NCI-H2107 treated with DMSO at 0.1 percent for 48 hours (cell line): Measurements from ENCODE around the gene CDC26.
A peak's percentile ranks its signal among the peaks of the same experiment; 100 is the strongest.

Experiments
- DNase-seq: peaks from one replicate; lab custom pipeline; 2025; ENCODE audit not compliant: unreplicated experiment; lab: John Stamatoyannopoulos, UW

The CDC26 gene

DNA sequence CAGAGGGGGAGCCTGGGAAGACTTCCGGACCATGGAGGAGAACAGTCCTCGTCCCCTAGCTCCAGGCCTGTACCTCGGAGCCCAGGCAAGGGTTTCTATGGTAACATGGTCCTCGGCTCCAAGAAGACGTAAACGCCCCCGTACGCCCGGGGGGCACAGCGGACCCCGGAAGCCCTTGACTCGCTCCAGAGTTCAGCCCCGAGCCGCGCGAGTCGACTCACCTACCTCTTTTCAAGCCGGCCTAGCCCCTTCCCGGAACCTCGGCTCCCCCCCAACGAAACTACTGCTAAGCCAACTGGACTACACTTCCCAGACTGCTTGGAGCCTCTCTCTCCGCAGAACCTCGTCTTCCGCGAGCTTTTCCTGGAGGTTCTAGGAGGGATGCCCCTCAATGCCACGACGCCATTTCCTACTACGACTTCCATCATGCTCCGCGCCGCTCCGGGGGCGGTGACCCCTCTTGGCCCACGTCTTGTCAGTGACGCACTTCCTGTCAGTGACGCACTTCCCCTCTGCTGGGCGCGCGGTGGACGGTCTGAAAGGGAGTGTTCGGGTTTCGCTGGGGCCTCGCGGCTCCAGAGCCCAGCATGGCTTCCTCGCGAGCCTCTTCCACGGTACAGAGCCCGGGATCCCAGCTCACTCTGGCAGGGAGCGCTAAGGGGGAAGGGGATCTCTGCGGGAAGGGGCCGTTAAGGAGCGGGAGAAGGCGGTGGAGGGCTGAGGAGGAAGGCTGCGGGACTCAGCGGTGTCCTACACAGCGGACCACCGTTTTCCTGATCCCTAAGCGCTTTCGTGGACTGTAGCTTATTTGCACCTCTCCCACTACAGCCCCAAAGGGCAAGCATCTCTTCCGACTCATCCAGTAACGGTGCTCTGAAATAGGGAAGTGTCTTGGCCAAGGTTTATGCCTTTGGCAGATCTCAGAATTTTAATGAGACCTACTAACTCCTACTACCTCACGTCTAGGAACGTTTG is at the start of gene CDC26, which contains the start of gene PRPF4:
CDC26 (minus strand) TSS at position 416 of the 975 bp plus-strand sequence. CDS start 3,065 bp downstream, outside the sequence.
PRPF4 (plus strand) TSS at position 502 of the 975 bp plus-strand sequence; CDS start at position 588, 86 bp downstream.
- peak; percentile 96 for DNase-seq

DNA sequence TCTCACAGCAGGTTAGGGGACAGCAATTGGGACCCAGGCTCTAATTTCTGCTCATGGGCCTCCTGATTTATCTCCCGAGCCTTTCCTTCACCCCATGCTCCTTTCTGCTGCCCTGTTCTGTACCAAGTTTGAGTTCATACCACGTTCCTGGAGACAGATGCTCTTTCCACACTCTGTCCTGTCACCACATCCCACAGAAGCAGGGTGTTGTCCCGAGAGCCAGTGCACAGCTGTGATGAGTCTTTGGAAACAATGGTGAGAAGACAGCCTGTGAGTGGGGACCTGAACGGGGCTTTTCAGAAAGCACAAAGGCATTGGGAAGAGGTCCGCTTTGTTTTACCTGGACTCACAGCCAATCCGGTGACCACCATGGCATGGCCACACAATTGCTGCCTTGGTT is 47.3 kb upstream of the CDC26 start:
- DNase-seq: no peak

DNA sequence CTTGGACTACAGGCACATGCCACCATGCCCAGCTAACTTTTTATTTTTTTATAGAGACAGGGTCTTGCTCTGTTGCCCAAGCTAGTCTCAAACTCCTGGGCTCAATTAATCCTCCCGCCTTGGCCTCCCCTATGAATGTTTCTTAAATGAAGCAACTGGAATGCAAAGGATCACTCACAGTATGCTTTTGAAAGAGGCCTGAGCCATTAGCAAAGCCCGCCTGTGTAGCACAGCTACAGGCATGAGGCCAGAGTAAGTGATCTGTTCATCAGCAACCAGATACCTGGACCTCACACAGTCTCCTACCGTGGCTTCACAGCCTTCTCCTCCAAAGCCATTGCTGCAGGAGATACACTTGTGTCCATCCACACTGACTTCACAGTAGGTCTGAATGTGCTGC is 44.7 kb upstream of the CDC26 start:
- no peak for DNase-seq

DNA sequence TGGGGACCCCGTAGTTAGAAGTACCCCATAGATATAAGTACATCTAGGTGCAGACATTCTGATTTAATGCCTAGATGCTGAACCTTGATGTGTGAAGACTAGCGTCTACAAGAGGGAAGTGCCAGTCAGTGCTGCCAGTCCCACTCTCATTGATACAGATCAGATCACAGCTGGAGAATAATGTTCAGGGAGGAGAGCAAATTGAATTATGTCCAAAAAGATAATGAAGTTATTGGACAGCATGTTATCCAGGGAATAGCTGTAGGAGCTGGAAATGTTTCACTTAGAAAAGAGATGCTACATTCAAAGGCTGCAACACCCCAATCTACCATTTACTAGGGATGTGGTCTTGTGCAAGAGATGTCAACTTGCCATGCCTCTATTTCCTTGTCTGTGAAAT is 43.7 kb upstream of the CDC26 start:
- DNase-seq: no peak

DNA sequence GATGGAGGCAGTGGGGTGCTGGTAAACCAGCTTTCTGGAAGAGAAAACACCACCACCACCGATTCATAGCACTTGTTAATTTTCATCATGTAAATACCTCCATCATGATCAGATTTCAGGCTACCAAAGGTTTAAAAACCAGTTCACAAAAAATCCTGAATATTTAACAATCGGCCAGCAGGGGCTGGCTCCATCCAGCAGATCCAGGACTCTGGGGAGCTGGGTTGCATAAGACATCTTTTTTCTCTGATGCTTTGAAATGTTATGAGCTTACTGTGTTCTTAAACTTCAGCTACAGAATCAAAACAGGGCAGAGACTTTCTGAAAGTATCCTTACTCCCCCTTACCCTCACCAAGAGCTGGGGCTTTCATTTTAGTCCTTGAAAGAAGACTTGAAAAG is 42.4 kb upstream of the CDC26 start:
- no peak for DNase-seq

DNA sequence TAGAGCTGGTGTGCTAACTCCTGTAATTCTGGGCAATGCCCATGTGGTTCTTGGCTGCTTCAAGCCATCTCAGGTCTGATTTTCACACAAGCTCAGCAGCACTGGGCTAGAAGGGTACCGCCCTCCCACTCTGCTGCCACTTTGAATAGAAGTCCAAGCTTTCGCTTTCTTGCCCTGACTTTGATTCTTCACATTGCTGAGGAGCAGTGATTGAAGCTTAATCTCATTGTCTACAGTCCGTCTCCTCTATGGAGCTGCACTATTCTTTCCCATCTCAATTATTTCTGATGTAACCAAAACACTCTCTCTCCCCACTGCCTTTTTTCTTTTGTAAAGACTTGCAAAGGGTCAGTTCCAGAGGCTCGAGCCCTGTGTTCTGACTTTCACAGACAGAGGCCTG is 40.7 kb upstream of the CDC26 start:
- DNase-seq: no peak

DNA sequence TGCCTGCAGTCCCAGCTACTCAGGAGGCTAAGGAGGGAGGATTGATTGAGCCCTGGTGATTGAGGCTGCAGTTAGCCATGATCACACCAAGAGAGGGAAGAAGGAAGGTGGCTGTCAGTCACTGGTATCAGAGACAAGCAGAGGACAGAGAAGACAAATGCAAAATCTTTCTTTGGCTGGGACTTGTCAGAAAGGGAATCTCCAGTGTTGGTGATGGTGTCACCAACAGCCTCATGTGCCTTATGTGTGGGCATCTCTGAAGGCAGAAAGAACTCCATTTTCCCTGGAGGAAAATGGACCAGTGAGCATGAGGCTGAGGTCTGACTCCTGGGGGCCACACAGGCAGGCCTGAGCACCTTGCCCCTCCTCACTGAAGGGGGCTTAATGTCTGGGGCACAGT is 39.9 kb upstream of the CDC26 start:
- DNase-seq: no peak

DNA sequence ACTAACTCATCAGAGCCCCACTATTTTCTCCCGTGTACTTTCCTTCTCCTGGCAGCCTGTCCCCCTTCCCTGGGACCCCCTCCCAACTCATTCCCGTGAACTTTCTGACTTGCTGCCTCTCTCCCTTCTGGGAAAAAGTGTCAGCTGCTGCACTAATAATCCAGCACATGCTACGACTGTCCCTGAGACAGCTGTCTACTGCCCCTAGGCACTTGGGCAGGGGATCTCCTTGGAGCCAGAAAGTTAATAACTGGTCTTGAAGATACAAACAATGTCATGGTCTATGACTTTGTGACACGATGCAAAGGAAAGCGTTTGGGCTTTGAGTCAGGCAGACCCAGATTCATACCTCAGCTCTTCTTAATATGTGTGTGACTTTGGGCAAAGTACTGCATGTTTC is 37.9 kb upstream of the CDC26 start:
- DNase-seq: no peak

DNA sequence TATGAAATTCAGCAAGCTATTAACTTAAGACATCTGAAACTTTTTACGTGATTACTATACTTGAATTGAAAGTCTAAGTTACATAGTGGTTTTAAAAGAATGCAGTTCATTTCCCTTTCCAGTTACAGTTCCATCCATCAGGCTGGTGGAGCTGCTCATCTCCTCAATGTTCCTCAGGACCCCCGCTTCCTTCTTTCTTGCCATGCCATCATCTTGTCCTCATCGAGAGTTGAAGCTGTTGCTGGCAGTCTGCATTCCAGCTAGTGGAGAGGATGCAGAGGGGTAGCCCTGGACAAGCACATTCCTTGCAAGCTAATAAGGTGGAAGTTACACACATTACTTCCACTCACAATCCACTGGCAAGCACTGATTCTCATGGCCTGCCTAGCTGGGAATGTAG is 36.6 kb upstream of the CDC26 start:
- DNase-seq: no peak

DNA sequence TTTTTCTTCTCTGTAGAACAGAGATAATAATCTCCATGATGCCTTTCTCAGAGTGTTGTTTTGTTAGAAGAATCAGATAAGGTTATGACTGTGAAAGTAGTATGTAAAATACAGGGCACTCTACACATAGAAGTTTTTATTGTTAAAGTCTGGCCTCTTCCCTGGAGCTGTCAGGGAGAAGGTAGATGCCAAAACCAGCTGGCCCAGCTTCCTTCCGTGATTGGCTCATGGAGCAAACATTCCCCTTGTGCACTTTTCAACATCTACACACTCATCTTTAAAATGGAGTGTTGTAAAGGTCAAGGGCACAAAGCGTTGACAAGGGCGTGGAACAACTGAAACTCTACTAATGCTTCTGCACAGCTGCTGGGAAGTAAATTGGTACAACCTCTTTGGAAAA is 35.2 kb upstream of the CDC26 start:
- DNase-seq: no peak

DNA sequence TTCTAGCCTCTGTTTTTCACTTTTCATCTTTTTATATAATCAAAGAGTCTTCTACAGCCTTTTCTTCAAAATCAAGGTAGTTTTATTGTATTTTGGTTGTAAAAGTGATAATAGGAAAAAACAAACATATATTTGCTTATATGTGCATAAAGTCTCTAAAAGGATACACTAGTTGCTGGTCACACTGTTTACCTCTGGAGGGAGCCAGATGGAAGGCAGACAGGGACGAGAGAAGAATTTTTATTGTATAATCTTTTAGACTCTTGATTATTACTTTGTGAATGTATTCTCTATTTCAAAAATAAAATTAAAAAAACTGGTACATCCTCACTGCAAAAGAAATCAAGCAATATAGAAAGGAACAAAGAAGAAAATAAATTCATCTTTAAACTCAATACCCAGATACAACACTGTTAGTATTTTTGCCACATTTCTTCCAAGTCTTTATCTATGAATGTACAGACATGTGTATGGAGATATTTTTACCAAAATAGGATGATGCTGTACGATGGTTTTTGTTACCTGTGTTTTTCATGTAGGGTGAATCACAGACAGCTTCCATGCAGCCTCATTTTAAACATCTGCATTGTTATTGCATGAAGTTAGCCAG is 33.9 kb upstream of the CDC26 start:
- no peak for DNase-seq

DNA sequence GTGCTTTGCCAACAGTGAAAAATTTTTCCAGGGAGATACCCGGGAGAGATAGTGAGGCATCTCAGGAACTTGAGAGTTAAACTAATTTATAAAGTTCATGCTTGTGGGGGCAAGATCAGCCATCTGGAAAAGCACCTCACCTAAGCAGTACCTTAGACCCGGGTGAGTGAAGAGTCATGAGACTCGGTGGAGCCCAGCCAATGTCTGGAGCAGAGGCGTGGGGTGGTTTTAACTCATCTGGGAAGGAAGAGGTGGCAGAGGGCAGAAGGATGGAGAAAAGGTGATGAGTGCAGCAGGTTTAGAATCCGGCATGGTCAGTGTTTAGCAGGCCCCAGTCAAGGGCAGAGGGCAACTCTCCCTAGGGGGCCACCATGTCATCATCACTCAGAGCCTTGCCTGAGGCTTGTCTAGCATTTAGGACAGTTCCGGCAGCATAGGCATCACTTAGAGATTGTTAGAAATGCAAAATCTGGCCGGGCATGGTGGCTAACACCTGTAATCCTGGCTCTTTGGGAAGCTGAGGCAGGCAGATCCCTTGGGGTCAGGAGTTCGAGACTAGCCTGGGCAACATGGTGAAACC is 32.1 kb upstream of the CDC26 start:
- no peak for DNase-seq

DNA sequence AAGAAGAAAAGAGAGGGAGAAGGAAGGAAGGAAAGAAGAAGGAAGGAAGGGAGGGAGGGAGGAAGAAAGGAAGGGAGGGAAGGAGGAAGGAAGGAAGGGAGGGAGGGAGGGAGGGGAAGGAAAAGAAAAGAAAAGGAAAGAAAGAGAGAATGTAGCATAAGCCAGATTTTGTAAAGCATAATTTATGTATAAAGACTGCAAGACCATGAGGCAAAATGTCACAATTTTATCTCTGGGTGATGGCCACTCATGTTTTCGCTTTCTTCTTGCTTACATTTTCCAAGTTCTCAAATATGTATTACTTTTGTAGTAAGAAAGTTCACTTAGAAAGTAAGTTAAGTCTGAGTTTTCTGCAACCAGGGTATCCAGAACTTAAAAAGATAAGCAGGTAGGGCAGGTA is 31.2 kb upstream of the CDC26 start:
- DNase-seq: no peak

DNA sequence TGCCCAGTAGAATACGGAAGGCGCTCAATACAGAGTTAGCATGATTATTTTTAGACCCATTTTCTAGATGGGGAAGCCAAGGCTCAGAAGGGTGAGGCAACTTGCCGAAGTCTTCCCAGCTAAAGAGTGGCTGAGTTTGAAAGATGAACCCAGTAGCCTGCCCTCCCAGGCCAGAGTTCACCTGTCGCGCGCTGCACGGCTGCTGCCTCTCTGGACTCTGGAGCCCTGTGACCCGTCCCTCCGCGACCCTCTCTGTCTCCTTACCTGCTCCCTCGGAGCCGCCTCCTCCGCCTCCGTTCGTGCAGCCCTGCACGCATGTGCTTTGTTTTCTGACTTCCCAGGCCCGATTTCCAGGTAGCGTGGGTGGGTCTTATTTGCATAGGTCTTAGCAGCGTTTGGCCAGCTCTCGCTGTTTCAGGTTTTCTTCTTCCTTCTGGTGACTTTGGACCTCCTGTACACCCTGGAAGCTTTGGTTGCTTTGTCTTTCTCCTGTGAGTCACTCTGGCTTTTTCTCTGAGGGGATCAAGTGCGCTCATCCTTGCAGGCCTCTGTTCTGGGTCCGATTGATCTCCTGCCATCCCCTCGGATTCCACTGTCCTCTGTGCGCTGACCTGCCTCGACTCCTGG is 27.5 kb upstream of the CDC26 start, which contains the start of gene RNF183:
RNF183 (minus strand) TSS at position 585 of the 627 bp plus-strand sequence. CDS start 5,192 bp downstream, outside the sequence.
- no peak for DNase-seq

DNA sequence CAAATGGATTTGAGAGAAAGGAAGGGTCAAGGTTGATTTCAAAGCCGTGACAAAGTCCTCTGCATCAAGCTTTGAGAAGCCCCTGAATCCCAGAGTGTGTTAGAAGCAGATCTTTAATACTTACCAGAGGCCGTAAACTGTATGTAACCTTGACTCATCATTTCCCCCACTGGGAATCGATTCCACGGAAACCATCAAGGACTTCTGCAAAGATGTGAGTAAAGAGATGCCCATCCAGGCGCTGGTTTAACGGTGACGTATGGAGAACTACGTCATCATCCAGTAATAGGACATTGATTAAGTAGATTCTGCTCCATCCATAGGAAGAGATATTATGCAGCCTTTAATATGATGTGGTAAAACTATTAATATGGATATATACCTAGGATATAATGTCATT is 26.2 kb upstream of the CDC26 start:
- no peak for DNase-seq

DNA sequence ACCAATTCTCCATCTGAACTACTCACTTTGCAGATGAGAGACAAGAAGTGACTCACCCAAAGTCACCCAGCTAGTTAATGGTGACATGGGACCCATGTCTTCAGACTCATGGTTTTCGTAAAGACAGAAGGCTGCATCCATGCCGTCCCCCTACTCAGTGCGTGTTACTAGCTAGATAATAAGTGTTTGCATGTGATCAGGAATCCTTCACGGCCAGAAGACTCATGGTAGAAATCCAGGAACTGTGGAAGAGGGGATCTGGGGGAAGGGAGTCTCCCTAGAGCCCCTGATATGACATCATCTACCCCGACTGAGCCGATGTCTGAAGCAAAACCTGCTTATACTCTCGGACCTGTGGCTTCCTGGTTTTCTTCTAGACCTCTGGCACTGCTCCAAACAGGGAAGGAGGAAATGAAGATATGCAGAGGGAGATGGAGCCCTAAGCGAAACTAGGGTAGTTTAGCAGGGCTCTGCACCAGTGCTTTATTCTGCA is 24.5 kb upstream of the CDC26 start:
- peak; percentile 20 for DNase-seq

DNA sequence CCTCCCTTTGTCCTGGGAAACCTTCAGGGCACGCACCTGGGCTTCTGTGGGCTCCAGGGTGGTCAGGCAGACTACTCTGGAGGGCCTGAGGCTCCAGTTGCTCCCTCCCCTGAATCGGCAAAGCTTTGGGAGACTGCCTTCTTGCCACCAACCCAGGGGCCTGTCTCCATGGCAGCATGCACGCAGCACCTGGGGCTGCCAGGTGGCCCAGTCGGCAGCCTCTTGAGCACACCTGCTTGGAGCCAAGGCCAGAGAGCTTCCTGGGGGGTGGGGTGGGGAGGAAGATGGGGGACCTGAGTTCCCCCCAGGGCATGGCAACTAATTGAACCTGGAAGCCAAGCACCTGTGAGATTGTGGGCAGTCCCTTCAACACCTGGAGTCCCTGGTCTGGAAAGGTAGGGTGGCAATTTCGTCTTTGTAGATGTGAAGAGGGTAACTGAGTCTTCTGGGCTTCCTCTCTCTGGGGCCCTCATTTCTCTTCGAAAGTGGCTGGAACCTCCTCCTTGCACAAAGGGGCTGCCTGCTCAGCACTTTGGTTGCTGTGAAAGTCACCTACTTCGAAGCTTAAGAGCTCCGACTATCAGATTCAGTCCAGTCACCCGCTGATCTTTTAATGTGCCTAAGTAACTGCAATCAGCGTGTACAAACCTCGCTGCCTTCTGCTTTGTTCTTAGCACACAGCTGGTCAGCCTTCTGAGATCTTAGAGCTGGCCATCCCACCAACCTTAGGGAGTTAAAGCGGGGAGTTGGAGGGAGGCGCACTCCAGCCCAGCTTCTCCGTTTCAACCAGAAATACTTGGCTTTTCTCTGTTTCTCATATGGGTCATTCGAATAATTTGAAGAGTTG is 23.8 kb upstream of the CDC26 start:
- peak; percentile 97 for DNase-seq

DNA sequence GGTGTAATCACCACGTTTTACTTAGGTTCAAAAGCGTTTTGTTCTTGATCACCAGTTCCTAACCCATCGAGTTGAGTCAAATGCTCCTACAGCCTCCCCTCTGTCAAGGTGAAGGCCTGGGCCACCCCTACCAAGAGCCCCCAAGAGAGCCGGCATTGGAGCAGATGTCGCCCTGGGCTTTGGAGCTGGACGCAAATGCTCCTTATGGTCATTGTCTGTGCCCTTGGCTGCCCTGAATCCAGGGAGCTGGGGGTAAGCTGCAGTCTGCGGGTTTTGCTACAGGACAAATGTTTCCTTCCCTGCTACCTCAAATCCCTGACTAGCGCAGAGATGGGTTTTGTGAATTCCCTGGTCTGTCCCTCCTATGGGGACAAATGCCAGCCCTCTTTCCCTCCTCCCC is 22.9 kb upstream of the CDC26 start:
- no peak for DNase-seq

DNA sequence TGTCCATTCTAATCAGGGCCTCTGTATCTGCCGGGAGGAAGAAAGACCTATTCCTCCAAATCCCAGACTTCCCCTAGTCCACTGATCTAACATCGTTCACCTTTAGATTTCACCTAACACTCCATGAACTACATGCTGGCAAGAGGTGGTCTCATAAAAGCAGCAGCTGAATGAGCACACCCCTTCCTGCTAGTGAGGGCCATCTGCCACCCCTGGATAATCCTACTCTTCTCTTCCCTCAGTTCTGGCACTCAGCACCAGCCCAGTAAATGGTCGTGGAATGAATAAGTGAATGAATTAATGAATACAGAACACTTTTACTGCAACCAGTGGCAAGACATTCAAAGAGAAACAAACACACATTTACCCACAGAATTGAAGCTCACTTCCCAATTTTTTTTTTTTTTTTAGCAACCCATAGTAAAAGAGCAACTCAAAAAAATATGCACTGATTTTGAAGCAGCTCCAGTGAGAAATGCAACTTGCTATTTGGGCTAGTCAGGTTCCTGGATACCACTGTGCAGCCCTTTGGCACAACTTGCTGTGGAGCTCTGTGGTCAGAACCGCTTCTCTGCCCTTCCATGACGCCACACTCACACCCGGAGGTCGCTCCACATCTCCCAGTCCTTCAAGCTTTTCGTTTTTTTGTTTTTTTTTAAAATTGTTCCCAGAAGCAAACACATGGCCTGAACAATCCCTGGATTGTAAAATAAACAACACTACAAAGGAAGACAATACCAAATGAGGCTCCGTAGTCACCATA is 21.6 kb upstream of the CDC26 start:
- no peak for DNase-seq
